SJCRH30 (cell line): ENCODE data around the gene CTNNA2. TPM values are rescaled to one million over a fixed set of nuclear protein-coding genes. Genes with fewer than 3 reads are reported as not detected.

ENCODE experiments used
- DNase-seq, 2 experiments: peaks; one replicate each; pipeline ENCODE4 v3.0.0-alpha.2; 2015 to 2020
- H3K27ac ChIP-seq: fragments of 250-450 bp; sonication (Bioruptor Pico); 2 replicates; pipeline ENCODE4 v1.5.1; 2020; ENCODE audit warnings: mild to moderate bottlenecking, moderate library complexity
- H3K27me3 ChIP-seq: fragments of 250-450 bp; sonication (Bioruptor Pico); 2 replicates; pipeline ENCODE4 v1.5.1; 2020; ENCODE audit warnings: mild to moderate bottlenecking, moderate library complexity
- H3K36me3 ChIP-seq: fragments of 250-450 bp; sonication (Bioruptor Pico); 2 replicates; pipeline ENCODE4 v1.5.1; 2020; ENCODE audit warnings: mild to moderate bottlenecking, moderate library complexity
- H3K4me1 ChIP-seq: fragments of 250-450 bp; sonication (Bioruptor Pico); 2 replicates; pipeline ENCODE4 v1.5.1; 2020; ENCODE audit warnings: mild to moderate bottlenecking, moderate library complexity
- H3K4me3 ChIP-seq: fragments of 250-450 bp; sonication (Bioruptor Pico); 2 replicates; pipeline ENCODE4 v1.5.1; 2020; ENCODE audit warnings: mild to moderate bottlenecking, moderate library complexity
- H3K9me3 ChIP-seq: fragments of 250-450 bp; sonication (Bioruptor Pico); replicated peaks from 2 replicates; pipeline ENCODE4 v1.5.1; 2020; ENCODE audit warnings: mild to moderate bottlenecking, moderate library complexity
- total RNA-seq: library from RNA; depleted of rRNA; stranded (reverse); fragments of >200 nt; shearing (Covaris generic); gene quantifications from 2 replicates; pipeline ENCODE4 v1.2.3, GENCODE V29; 2014

CTNNA2 gene
- total RNA-seq, 1 experiment from 2014 or later, result not detected

DNA sequence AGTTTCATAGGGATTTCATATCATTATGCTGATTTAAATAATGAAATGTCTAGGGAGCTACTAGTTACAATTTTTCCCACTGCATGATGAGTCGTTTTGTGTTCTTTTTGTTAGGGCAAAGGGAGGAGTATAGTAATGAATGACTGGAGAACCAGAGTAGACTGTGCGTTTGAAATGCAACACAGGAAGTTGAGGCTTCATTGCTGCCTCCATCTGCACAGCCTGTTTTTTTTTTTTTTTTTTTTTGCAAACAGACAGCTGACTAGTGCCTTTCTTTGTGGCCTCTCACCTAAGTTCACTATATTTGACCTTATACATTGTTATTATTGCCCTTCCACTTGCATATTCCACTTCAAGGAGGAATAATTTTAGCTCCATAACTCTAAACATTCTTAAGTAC is 1078.4 kb downstream of the CTNNA2 start:
- Histone ChIP-seq H3K4me1 (no peaks in the 10 kb centered on the region), H3K27me3 (no peaks in the 10 kb centered on the region), H3K4me3 (no peak overlapping the region), H3K27ac (no peak overlapping the region), H3K9me3 (no peaks in the 10 kb centered on the region), H3K36me3 (no peaks in the 10 kb centered on the region)
- no peak for DNase-seq

DNA sequence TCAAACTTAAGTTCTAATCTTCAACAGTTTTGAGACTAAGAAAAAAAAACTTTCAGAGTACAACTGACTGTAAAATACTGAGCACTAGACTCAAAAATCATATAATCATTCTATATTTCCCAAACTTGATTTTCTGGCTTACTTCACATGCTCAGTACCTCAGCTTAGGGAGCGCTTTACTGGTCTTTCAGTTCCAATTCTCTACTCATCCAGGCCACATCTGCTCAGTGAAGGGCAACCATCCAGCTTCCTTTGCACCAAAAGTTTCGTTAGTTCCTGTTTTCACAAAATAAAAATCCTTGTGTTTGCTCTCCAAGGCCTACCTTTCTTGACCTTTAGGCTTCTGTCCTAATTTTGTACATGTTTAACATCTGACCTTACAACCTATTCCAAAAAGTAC is 1079.3 kb downstream of the CTNNA2 start:
- no peaks in the 10 kb centered on the region for H3K27me3 ChIP-seq
- H3K4me3 ChIP-seq, result no peak overlapping the region
- DNase-seq, result no peak
- H3K9me3 ChIP-seq, result no peaks in the 10 kb centered on the region
- H3K4me1 ChIP-seq, result no peaks in the 10 kb centered on the region
- no peak overlapping the region for H3K27ac ChIP-seq
- H3K36me3 ChIP-seq, result no peaks in the 10 kb centered on the region

DNA sequence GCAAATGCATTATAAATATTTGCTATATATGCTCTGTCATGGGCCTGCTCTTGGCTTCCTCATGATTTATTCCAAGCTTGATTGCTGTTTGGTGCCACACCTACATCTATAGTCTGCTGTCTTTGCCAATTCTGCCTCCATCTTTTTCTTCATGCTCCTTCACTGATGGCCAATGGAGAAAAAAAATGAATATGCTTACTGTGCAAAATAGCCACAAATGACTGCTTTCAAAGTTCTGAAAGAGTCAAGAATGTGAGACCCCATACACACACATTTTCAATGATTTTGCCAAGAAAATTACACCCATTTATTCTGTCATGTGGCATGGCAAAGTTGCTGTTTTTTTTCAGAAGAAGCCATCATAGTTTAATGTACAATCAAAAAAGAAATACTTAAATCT is 1097.3 kb downstream of the CTNNA2 start:
- no peak for DNase-seq
- Histone ChIP-seq H3K36me3 (no peaks in the 10 kb centered on the region), H3K9me3 (no peaks in the 10 kb centered on the region), H3K4me3 (no peak overlapping the region), H3K4me1 (no peaks in the 10 kb centered on the region), H3K27ac (no peak overlapping the region), H3K27me3 (peaks cover 6% of the 10 kb centered on the region; the same call in 1 of the 2 replicates)

DNA sequence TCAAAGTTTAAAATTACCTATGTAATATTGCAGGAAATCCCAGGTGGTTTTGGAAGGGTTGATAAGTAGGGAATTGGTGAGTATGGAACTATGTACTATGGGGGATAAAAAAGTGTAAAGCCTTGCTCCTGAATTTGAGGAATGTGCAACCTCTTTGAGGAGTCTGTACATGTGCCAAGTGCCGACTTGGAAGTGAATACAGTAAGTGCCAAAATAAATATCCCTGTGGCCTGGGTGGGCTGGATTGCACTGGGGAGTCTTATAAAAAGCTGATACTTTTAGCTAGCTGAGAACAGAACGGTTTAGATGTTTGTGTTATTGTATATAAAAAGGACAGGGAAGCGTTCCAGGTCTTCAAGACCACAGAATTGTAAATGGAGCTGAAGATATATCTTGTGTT is 1108.8 kb downstream of the CTNNA2 start:
- Histone ChIP-seq H3K27ac (no peak overlapping the region), H3K27me3 (no peaks in the 10 kb centered on the region), H3K4me3 (no peak overlapping the region), H3K9me3 (no peaks in the 10 kb centered on the region), H3K36me3 (no peaks in the 10 kb centered on the region), H3K4me1 (no peaks in the 10 kb centered on the region)
- DNase-seq, result no peak

DNA sequence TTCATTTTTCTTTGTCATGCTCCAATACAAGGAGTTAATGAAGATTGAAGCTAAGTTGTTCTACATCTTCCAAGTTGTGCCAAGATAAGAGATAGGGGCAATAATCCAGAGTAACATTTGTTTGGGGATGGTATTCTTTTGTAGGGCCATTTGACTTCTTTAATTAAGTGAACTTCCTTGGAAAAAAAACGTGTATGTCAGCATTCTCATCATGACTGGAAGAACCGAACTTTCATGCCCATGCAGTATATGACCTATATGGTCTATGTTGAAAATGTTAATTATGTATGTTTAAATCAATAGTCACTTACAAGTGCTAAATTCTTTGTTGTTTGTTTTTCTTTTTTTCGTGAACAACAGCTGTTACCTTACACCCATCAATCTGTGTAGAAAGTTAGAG is 1111.2 kb downstream of the CTNNA2 start:
- Histone ChIP-seq H3K9me3 (no peaks in the 10 kb centered on the region), H3K4me1 (no peaks in the 10 kb centered on the region), H3K4me3 (no peak overlapping the region)

DNA sequence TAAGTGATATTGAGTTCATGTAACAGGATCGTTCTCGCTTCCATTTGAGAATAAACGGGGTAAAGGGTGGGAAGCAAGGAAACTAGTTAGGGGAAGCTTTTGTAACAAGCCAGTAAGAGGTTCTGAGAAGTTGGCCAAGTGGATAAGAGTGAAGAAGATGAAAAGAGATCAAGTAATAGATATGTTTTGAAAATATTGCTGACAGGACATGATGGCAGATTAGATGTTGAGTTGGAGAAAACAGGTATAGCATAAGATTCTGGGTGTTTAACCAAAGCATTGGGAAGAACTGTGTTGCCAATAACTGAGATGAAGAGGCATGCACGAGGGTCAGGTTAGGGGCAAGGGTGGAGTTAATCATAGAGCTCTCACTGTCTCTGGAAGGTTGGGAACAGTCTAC is 1121.7 kb downstream of the CTNNA2 start:
- DNase-seq, result no peak
- no peaks in the 10 kb centered on the region for H3K4me1 ChIP-seq
- H3K27ac ChIP-seq, result no peak overlapping the region
- H3K36me3 ChIP-seq, result no peaks in the 10 kb centered on the region
- no peaks in the 10 kb centered on the region for H3K9me3 ChIP-seq
- no peak overlapping the region for H3K4me3 ChIP-seq
- no peaks in the 10 kb centered on the region; the same call in 1 of the 2 replicates for H3K27me3 ChIP-seq

More for the DNA sequence above, 1111.2 kb downstream of the CTNNA2 start:
- no peaks in the 10 kb centered on the region for H3K27me3 ChIP-seq
- DNase-seq, result no peak
- no peaks in the 10 kb centered on the region for H3K36me3 ChIP-seq
- no peak overlapping the region for H3K27ac ChIP-seq

DNA sequence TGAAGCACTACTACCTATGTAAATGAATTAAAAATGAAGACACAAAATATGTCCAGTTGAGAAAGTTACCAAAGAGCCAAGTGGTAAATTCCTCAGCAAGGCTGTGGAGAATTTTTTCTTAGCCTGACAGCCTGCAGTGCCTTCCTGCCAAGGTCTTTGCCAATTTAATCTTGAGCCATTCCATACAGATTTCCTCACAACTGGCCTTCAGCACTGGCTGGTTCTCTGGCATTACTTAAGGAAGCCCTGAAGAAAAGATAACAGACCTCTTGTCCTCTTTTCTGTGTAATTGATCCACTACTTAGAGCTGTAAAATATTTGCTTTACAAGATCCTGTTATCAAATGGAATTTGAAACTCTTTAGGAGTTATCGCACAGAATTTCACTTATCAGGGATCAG is 1125.9 kb downstream of the CTNNA2 start:
- H3K9me3 ChIP-seq, result no peaks in the 10 kb centered on the region
- no peaks in the 10 kb centered on the region; the same call in 1 of the 2 replicates for H3K27me3 ChIP-seq
- H3K4me3 ChIP-seq, result no peak overlapping the region
- no peaks in the 10 kb centered on the region for H3K4me1 ChIP-seq
- H3K36me3 ChIP-seq, result no peaks in the 10 kb centered on the region
- DNase-seq, result no peak
- H3K27ac ChIP-seq, result no peak overlapping the region

DNA sequence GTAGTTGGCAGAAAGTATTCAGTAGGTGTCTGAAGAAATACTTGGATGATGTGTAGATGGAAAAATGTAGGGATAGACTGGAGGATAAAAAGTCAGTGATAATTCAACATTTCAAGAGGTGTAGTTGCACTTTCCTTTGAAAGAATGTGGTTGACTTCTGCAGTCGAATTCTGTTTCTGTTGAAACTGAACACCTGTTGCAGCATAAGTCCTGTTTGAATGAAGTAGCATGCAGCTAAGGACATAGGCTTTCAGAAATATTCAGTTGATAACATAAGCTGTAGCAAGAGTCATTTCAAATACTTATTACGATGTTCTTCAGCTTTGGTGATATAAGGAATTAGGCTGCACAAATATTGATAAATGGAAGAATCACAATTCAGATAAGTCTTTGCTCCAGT is 1129.6 kb downstream of the CTNNA2 start:
- no peaks in the 10 kb centered on the region for H3K27me3 ChIP-seq
- no peak overlapping the region for H3K4me3 ChIP-seq
- H3K36me3 ChIP-seq, result no peaks in the 10 kb centered on the region
- no peaks in the 10 kb centered on the region for H3K9me3 ChIP-seq
- DNase-seq, result no peak
- no peaks in the 10 kb centered on the region for H3K4me1 ChIP-seq
- no peak overlapping the region for H3K27ac ChIP-seq

DNA sequence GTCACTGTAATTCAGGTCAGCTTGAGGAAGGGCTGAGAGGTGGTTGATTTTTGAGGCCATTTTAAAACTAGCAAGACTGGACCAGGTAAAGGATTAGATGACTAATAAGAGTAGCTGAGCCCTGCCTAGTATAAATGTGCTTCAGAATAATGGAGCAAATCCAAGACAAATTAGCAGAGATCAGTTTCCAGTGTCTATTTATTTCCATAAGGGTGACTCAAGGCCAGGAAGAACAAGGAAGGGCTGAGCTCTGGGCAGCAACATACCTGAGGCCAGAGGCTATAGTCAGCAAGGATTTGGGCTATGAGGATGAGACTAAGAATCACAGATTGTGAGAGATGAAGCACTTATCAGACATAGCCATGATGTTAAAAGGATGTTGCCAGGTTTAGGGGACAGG is 1130.7 kb downstream of the CTNNA2 start:
- Histone ChIP-seq H3K9me3 (no peaks in the 10 kb centered on the region), H3K4me3 (no peak overlapping the region), H3K27me3 (no peaks in the 10 kb centered on the region), H3K27ac (no peak overlapping the region), H3K36me3 (no peaks in the 10 kb centered on the region), H3K4me1 (no peaks in the 10 kb centered on the region)
- DNase-seq, result no peak

DNA sequence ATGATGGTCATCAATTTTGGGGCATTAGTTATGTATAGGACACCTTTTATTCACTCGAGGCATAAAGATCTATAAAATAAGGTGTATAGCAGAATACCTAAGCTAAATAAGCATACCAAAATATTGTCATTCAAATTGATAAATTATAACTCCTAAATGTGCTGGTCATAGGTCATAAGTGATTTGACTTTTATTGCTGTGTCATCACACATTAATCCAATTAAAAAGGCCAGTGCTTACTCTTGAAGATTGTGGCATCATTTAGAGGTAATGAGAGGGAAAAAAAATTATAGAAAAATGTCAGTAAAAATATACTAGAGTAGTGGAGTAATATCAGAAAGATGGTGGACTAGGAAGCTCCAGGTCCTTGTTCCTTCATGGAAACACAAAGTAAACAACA is 1138.6 kb downstream of the CTNNA2 start:
- DNase-seq, result no peak
- H3K27ac ChIP-seq, result no peak overlapping the region
- no peak overlapping the region for H3K4me3 ChIP-seq

DNA sequence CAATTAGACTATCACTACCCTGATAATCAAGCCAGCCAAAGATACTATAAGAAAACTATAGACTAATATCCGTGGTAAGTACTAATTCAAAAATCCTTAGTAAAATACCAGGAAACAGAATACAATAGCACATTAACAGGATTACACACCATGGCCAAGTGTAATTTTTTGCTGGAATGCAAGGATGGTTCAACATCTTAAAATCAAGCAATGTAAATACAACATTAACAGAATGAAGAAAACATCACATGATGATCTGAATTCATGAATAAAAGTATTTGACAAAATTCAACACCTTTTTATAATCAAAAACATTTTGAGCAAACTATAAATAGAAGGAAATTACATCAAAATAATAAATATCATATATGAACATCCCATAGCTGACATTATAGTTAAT is 1142.4 kb downstream of the CTNNA2 start:
- Histone ChIP-seq H3K27ac (no peak overlapping the region), H3K9me3 (0 out of 2 replicates have a peak, but pooled peaks cover 3% of the 10 kb centered on the region), H3K27me3 (no peaks in the 10 kb centered on the region), H3K4me3 (no peak overlapping the region), H3K36me3 (no peaks in the 10 kb centered on the region), H3K4me1 (no peaks in the 10 kb centered on the region)
- DNase-seq, result no peak

More for the DNA sequence above, 1138.6 kb downstream of the CTNNA2 start:
- Histone ChIP-seq H3K9me3 (0 out of 2 replicates have a peak, but pooled peaks cover 3% of the 10 kb centered on the region), H3K36me3 (no peaks in the 10 kb centered on the region), H3K4me1 (no peaks in the 10 kb centered on the region), H3K27me3 (no peaks in the 10 kb centered on the region)

DNA sequence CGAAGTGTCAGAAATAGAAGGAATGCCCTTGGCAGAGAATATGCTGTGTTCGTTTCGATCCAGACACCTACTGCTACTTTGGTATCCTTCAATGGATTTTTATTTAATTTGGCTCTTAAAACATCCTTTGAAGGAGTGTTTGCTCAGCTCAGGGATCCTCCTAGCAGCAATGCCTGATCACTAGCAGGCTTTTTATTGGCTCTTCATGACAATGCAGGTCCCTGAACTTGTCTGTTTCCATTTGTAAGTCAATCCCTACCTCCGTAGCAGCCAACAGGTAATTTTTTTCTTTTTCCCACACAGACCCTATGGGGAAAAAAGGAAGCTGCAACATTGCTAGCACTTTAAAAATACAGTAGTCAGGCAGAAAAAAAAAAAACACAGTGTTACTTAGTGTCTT is 1157.9 kb downstream of the CTNNA2 start:
- no peaks in the 10 kb centered on the region for H3K36me3 ChIP-seq
- H3K27me3 ChIP-seq, result 0 out of 2 replicates have a peak, but pooled peaks cover 3% of the 10 kb centered on the region
- no peaks in the 10 kb centered on the region for H3K9me3 ChIP-seq
- H3K27ac ChIP-seq, result no peak overlapping the region
- H3K4me1 ChIP-seq, result no peaks in the 10 kb centered on the region
- no peak for DNase-seq
- H3K4me3 ChIP-seq, result no peak overlapping the region

DNA sequence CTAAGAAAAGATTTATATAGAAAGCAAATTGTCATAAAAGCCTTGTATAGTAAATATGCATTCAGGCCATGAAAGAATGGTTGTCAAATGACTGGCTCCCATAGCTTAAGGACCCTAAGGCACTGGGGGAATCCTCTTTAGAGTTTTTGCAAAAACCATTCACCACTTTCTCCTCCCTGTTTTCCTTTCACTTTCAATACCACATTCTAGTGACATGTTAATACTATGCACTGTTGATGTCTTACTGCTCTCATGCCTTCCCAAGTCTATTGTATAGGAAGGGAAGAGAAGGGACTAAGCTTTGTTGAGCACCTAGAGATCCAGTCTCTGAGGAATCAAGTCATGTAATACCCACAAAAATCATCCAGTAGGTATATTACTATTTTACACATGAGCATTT is 1174.7 kb downstream of the CTNNA2 start:
- H3K36me3 ChIP-seq, result no peaks in the 10 kb centered on the region
- DNase-seq, result no peak
- H3K27ac ChIP-seq, result no peak overlapping the region
- no peaks in the 10 kb centered on the region; the same call in 1 of the 2 replicates for H3K27me3 ChIP-seq
- H3K9me3 ChIP-seq, result no peaks in the 10 kb centered on the region
- no peak overlapping the region for H3K4me3 ChIP-seq
- H3K4me1 ChIP-seq, result no peaks in the 10 kb centered on the region

DNA sequence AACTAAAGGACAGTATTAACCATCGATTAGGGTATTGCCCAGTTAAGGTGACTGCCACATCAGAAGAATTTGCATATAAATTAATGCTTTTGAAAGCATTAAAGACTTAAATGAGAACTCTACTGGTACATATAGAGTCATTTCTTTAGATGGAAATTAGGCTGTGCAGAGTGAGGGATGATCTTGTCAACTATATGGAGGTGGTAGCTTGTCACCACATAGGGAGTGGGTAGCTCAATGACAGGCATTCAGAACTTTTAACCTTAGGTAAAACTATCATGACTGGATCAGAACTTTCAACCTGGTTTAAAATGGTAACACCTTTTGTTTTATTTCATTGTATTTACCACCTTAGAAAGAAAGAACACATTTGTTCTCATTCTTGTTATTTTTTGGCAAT is 1176.3 kb downstream of the CTNNA2 start:
- no peak for DNase-seq
- H3K36me3 ChIP-seq, result no peaks in the 10 kb centered on the region
- H3K4me1 ChIP-seq, result no peaks in the 10 kb centered on the region; the same call in 1 of the 2 replicates

More for the DNA sequence above, 1176.3 kb downstream of the CTNNA2 start:
- Histone ChIP-seq H3K27me3 (no peaks in the 10 kb centered on the region; the same call in 1 of the 2 replicates), H3K27ac (no peak overlapping the region), H3K9me3 (no peaks in the 10 kb centered on the region), H3K4me3 (no peak overlapping the region)
